Measurements from ENCODE around the gene C3. TPM values are rescaled to one million over a fixed set of nuclear protein-coding genes. Genes with fewer than 3 reads are reported as not detected.

Gene C3
- total and polyA plus RNA-seq, 2 of the 13 experiments (the other 11 are each of a cell fraction or from before 2014, with no cell fraction given), result 1,455 to 6,272 TPM

GRCh38 chr19:6718741-6719539 is 1.5 kb downstream of the C3 start (continued):
- TF ChIP-seq CCAR2 (optimal IDR thresholded peaks at IDR 0.05; ENCODE audit: low read depth, low read length) (no peak), ZNF343 (CRISPR knock-in tag; IDR thresholded peaks at IDR 0.05) (no peak), NFIC (IDR thresholded peaks at IDR 0.05; ENCODE audit: low read length) (no peak), ZSCAN12 (CRISPR knock-in tag; IDR thresholded peaks at IDR 0.05) (no peak), CREBL2 (CRISPR knock-in tag; IDR thresholded peaks at IDR 0.05; ENCODE audit: borderline replicate concordance) (no peak), CEBPG (CRISPR knock-in tag; IDR thresholded peaks at IDR 0.05) (no peak), ATF7-NPFF (CRISPR knock-in tag; IDR thresholded peaks at IDR 0.05; ENCODE audit: low read depth) (no peak), BHLHE40 (IDR thresholded peaks at IDR 0.05; ENCODE audit: low read length) (no peak), RBAK (CRISPR knock-in tag; IDR thresholded peaks at IDR 0.05) (no peak), HIVEP1 (CRISPR knock-in tag; IDR thresholded peaks at IDR 0.05) (0 out of 2 replicates have a peak, but pooled peaks have one; percentile 22), EHMT2 (IDR thresholded peaks at IDR 0.05; ENCODE audit: borderline replicate concordance, low read depth, low read length) (no peak), ZNF547 (CRISPR knock-in tag; IDR thresholded peaks at IDR 0.05) (no peak), ZNF235 (CRISPR knock-in tag; IDR thresholded peaks at IDR 0.05; ENCODE audit: borderline replicate concordance) (no peak), ZFP1 (CRISPR knock-in tag; IDR thresholded peaks at IDR 0.05) (no peak), ZNF577 (CRISPR knock-in tag; IDR thresholded peaks at IDR 0.05; ENCODE audit: borderline replicate concordance, low read depth) (no peak), ZNF562 (CRISPR knock-in tag; IDR thresholded peaks at IDR 0.05; ENCODE audit: borderline replicate concordance) (no peak), CAMTA2 (CRISPR knock-in tag; IDR thresholded peaks at IDR 0.05; ENCODE audit: borderline replicate concordance) (no peak), CHD4 (IDR thresholded peaks at IDR 0.05; ENCODE audit: borderline replicate concordance, low read length) (no peak), ZNF232 (CRISPR knock-in tag; IDR thresholded peaks at IDR 0.05; ENCODE audit: borderline replicate concordance) (no peak), AKAP8 (CRISPR knock-in tag; IDR thresholded peaks at IDR 0.05) (no peak; the same call in 1 of the 2 replicates), NFATC3 (CRISPR knock-in tag; IDR thresholded peaks at IDR 0.05) (no peak), HDAC6 (IDR thresholded peaks at IDR 0.05; ENCODE audit: low read depth, low read length) (no peak), DMAP1 (CRISPR knock-in tag; IDR thresholded peaks at IDR 0.05) (0 out of 2 replicates have a peak, but pooled peaks have one; percentile 28), ZNF672 (CRISPR knock-in tag; IDR thresholded peaks at IDR 0.05) (no peak), ARID3A (IDR thresholded peaks at IDR 0.05; ENCODE audit: low read depth, low read length) (no peak), ZKSCAN1 (IDR thresholded peaks at IDR 0.05; ENCODE audit: low read length) (no peak), ZNF574 (CRISPR knock-in tag; IDR thresholded peaks at IDR 0.05) (no peak; the same call in none of the 2 replicates), RAD51 (IDR thresholded peaks at IDR 0.05; ENCODE audit: borderline replicate concordance) (no peak), NFKB2 (CRISPR knock-in tag; IDR thresholded peaks at IDR 0.05; ENCODE audit: borderline replicate concordance) (peak; percentile 68; the same call in 1 of the 2 replicates)
